Muscle of leg (tissue), 11 donors: Measurements from ENCODE around the gene CTSG. TPM values are rescaled to one million over a fixed set of nuclear protein-coding genes. Genes with fewer than 3 reads are reported as not detected.
"Not testable (repeated sequence)": the region's sequence is repeated elsewhere in the genome, so short reads cannot be mapped to it uniquely, and the experiment has no call there.

Experiments used
- DNase-seq: peaks from one replicate; pipeline ENCODE4 v3.0.0; 2013
- H3K27ac ChIP-seq: one replicate; pipeline ENCODE4 v1.5.1; 2013; ENCODE audit warnings: mild to moderate bottlenecking, low read length, control low read depth
- H3K27me3 ChIP-seq: one replicate; pipeline ENCODE4 v1.6.1; 2013; ENCODE audit warnings: low read length; ENCODE audit not compliant: control insufficient read depth, insufficient read depth
- H3K36me3 ChIP-seq: one replicate; pipeline ENCODE4 v1.6.1; 2013; ENCODE audit warnings: low read length; ENCODE audit not compliant: control insufficient read depth, insufficient read depth
- H3K4me1 ChIP-seq: one replicate; pipeline ENCODE4 v1.6.1; 2013; ENCODE audit warnings: low read length; ENCODE audit not compliant: control insufficient read depth, insufficient read depth
- H3K4me3 ChIP-seq: one replicate; pipeline ENCODE4 v1.5.1; 2013; ENCODE audit warnings: low read length, control low read depth
- H3K9me3 ChIP-seq: replicated peaks from 2 replicates; pipeline ENCODE4 v1.6.1; 2013; ENCODE audit warnings: low read depth, low read length; ENCODE audit not compliant: control insufficient read depth
- WGBS: methylation state at CpG from one replicate; pipeline ENCODE4 v1.1.5; 2013; ENCODE audit warnings: missing lambda C conversion rate; ENCODE audit not compliant: insufficient coverage; 5-methylcytosine and 5-hydroxymethylcytosine counted together
- polyA plus RNA-seq, 8 donors: library from polyadenylated mRNA; unstranded; fragments of 120-200 nt; gene quantifications; one replicate each; pipeline versions ENCODE4 v1.2.1 to v1.2.3, GENCODE V29; 2013; ENCODE audit warnings: inconsistent platforms in 1 of 8, low replicate concordance in 1 of 8; ENCODE audit not compliant: insufficient read length in 8 of 8, insufficient read depth in 1 of 8
- total RNA-seq: library from RNA; stranded (reverse); fragments of 120-200 nt; gene quantifications from one replicate; pipeline ENCODE4 v1.2.4, GENCODE V29; 2013

The CTSG gene
- total and polyA plus RNA-seq, 9 donors = 0.75 to 5.8 (median 1.9) TPM

- not testable (repeated sequence) for H3K27me3 ChIP-seq, DNase-seq, H3K27ac ChIP-seq, H3K4me1 ChIP-seq, H3K4me3 ChIP-seq, H3K36me3 ChIP-seq
- 64% methylated on average over 1 of the region's 1 CpG for WGBS
- peaks cover 12% of the 10 kb centered on the region for H3K9me3 ChIP-seq
Measured at GRCh38 chr14:24549064-24549463, 27.0 kb downstream of the CTSG start.

GRCh38 chr14:24542346-24542936, 33.6 kb downstream of the CTSG start:
- H3K4me1 ChIP-seq = no peaks in the 10 kb centered on the region
- no peak for DNase-seq
- WGBS = no CpG with 5 or more reads among the region's 2 CpGs
- H3K36me3 ChIP-seq = no peaks in the 10 kb centered on the region
- no peak overlapping the region for H3K4me3 ChIP-seq
- no peaks in the 10 kb centered on the region for H3K27me3 ChIP-seq
- peaks cover 2% of the 10 kb centered on the region for H3K9me3 ChIP-seq
- H3K27ac ChIP-seq = no peak overlapping the region

- no peak for DNase-seq
- no peaks in the 10 kb centered on the region for H3K4me1 ChIP-seq
- H3K4me3 ChIP-seq = no peak overlapping the region
- WGBS = no CpG with 5 or more reads among the region's 1 CpG
- H3K36me3 ChIP-seq = no peaks in the 10 kb centered on the region
- no peak overlapping the region for H3K27ac ChIP-seq
- H3K9me3 ChIP-seq = no peaks in the 10 kb centered on the region
- H3K27me3 ChIP-seq = no peaks in the 10 kb centered on the region
Measured at GRCh38 chr14:24535737-24536136, 40.3 kb downstream of the CTSG start.

GRCh38 chr14:24534286-24534685, 41.8 kb downstream of the CTSG start:
- Histone ChIP-seq H3K36me3 (no peaks in the 10 kb centered on the region), H3K27me3 (no peaks in the 10 kb centered on the region), H3K9me3 (no peaks in the 10 kb centered on the region), H3K4me3 (no peak overlapping the region), H3K27ac (no peak overlapping the region), H3K4me1 (no peaks in the 10 kb centered on the region)
- no peak for DNase-seq
- WGBS = 39% methylated on average over 2 of the region's 3 CpGs

- H3K27ac ChIP-seq, DNase-seq, H3K27me3 ChIP-seq, H3K36me3 ChIP-seq, H3K4me1 ChIP-seq, H3K4me3 ChIP-seq, H3K9me3 ChIP-seq: not testable (repeated sequence)
- WGBS = 88% methylated on average over 6 of the region's 15 CpGs
Measured at GRCh38 chr14:24525877-24526620, 50.0 kb downstream of the CTSG start.

Other genes with a start within 250 kb of the CTSG start
- 7.0 TPM for gene ADCY4, start 241.2 kb downstream of the CTSG start, total RNA-seq
- 10 to 100 TPM in 6 of 8 donors, 1 to 10 TPM in 2; 9.4 to 18.7 (median 13.9) TPM for gene ADCY4, start 241.2 kb downstream of the CTSG start, polyA plus RNA-seq
- 2.0 TPM for gene RIPK3, start 236.3 kb downstream of the CTSG start, total RNA-seq
- 1 to 10 TPM; 1.1 to 3.6 (median 1.3) TPM for gene RIPK3, start 236.3 kb downstream of the CTSG start, polyA plus RNA-seq
- 54.5 TPM for gene NFATC4, start 208.1 kb downstream of the CTSG start, total RNA-seq
- gene NFATC4, start 208.1 kb downstream of the CTSG start, polyA plus RNA-seq = 10 to 100 TPM; 35.2 to 71.1 (median 50.8) TPM
- gene NYNRIN, start 177.2 kb downstream of the CTSG start, total RNA-seq = 16.5 TPM
- 10 to 100 TPM; 18.5 to 45.3 (median 30.3) TPM for gene NYNRIN, start 177.2 kb downstream of the CTSG start, polyA plus RNA-seq
- gene CBLN3, start 146.6 kb downstream of the CTSG start, total RNA-seq = 1.2 TPM
- gene CBLN3, start 146.6 kb downstream of the CTSG start, polyA plus RNA-seq = 1 to 10 TPM; 1.4 to 2.4 (median 1.7) TPM
- 35.6 TPM for gene KHNYN, start 146.3 kb downstream of the CTSG start, total RNA-seq
- 10 to 100 TPM; 28.3 to 40.8 (median 35.4) TPM for gene KHNYN, start 146.3 kb downstream of the CTSG start, polyA plus RNA-seq
- 18.8 TPM for gene SDR39U1, start 133.5 kb downstream of the CTSG start, total RNA-seq
- 10 to 100 TPM; 40.6 to 65.3 (median 53.8) TPM for gene SDR39U1, start 133.5 kb downstream of the CTSG start, polyA plus RNA-seq
- 0.13 TPM for gene CMA1, start 68.0 kb downstream of the CTSG start, total RNA-seq
- gene CMA1, start 68.0 kb downstream of the CTSG start, polyA plus RNA-seq = under 1 TPM in 1 of 8 donors, not detected in 7; 0.11 TPM
- gene GZMH, start 33.4 kb upstream of the CTSG start, total RNA-seq = 0.40 TPM
- gene GZMH, start 33.4 kb upstream of the CTSG start, polyA plus RNA-seq = under 1 TPM in 4 of 8 donors, not detected in 4; 0.14 to 0.71 (median 0.30) TPM
- gene GZMB, start 57.9 kb upstream of the CTSG start, total RNA-seq = 0.22 TPM
- under 1 TPM; 0.27 to 0.82 (median 0.38) TPM for gene GZMB, start 57.9 kb upstream of the CTSG start, polyA plus RNA-seq